Thyroid gland (tissue), 4 donors: ENCODE data around the gene RPRM. TPM values are rescaled to one million over a fixed set of nuclear protein-coding genes. Genes with fewer than 3 reads are reported as not detected.
"Not testable (repeated sequence)": the region's sequence is repeated elsewhere in the genome, so short reads cannot be mapped to it uniquely, and the experiment has no call there.

Source experiments
- DNase-seq, 2 donors: peaks; one replicate each; pipeline ENCODE4 v3.0.0-alpha.2; 2019
- H3K27ac ChIP-seq, 3 donors: fragments of 200-600 bp; sonication (generic); 1 replicate in 2 of 3; 2 replicates in 1 of 3; pipeline ENCODE4 v1.5.1; 2016 to 2019; ENCODE audit warnings: mild to moderate bottlenecking in 1 of 3, moderate library complexity in 1 of 3
- H3K27me3 ChIP-seq: fragments of 200-600 bp; sonication (generic); one replicate; pipeline ENCODE4 v1.5.1; 2019
- H3K36me3 ChIP-seq, 2 donors: fragments of 200-600 bp; sonication (generic); one replicate each; pipeline ENCODE4 v1.5.1; 2016 to 2019
- H3K4me1 ChIP-seq, 2 donors: fragments of 200-600 bp; sonication (generic); one replicate each; pipeline ENCODE4 v1.5.1; 2017 to 2019
- H3K4me3 ChIP-seq, 3 donors: fragments of 200-600 bp; sonication (generic); replicated peaks in 1 of 3; 1 replicate in 2 of 3; 2 replicates in 1 of 3; pipeline ENCODE4 v1.5.1; 2016; ENCODE audit warnings: mild to moderate bottlenecking in 1 of 3
- H3K9me3 ChIP-seq: fragments of 200-600 bp; sonication (generic); one replicate; pipeline ENCODE4 v1.5.1; 2017
- CTCF ChIP-seq, 6 experiments: fragments of 200-600 bp in 3 of 6; fragments of 450-650 bp in 3 of 6; sonication (generic) in 3 of 6; IDR thresholded peaks; one replicate each; pipeline ENCODE4 v1.5.1; 2016 to 2019; ENCODE audit warnings: antibody characterized with exemption in 6 of 6, mild to moderate bottlenecking in 2 of 6, inconsistent platforms in 1 of 6, moderate library complexity in 1 of 6
- POLR2A ChIP-seq, 2 donors: fragments of 450-650 bp; IDR thresholded peaks; one replicate each; pipeline ENCODE4 v1.6.1; 2017; ENCODE audit warnings: antibody characterized with exemption in 2 of 2, mild to moderate bottlenecking in 2 of 2, moderate library complexity in 1 of 2
- WGBS, 2 donors: methylation state at CpG; one replicate each; pipeline ENCODE4 v1.1.5; 2017; 5-methylcytosine and 5-hydroxymethylcytosine counted together
- intact Hi-C: fragments of 100-400 bp; cut with DNase I; formaldehyde crosslinking; loops from one replicate; pipeline ENCODE4 v1.15.1; 2023
- total RNA-seq, 4 donors: library from RNA; depleted of rRNA; stranded (reverse); fragments of >200 nt; gene quantifications; one replicate each; pipeline ENCODE4 v1.2.3, GENCODE V29; 2016

The RPRM gene
- total RNA-seq, 4 donors from 2014 or later: 1.0 to 2.4 (median 1.1) TPM; not detected in 1

GRCh38 chr2:153509133-153509532 lies 30.6 kb upstream of the RPRM start:
- intact Hi-C loops: no loop called here
- 85 to 89% methylated on average over 15 of the region's 15 CpGs for WGBS, 2 donors
- H3K9me3 ChIP-seq: no peaks in the 10 kb centered on the region
- no peaks in the 10 kb centered on the region for H3K36me3 ChIP-seq
- H3K27ac ChIP-seq: no peak overlapping the region
- TF ChIP-seq CTCF (IDR thresholded peaks at IDR 0.05) (no peak), POLR2A (IDR thresholded peaks at IDR 0.05) (no peak)
- no peak overlapping the region for H3K4me3 ChIP-seq
- no peaks in the 10 kb centered on the region for H3K27me3 ChIP-seq
- no peaks in the 10 kb centered on the region for H3K4me1 ChIP-seq
- DNase-seq: no peak

GRCh38 chr2:153506499-153506898 lies 27.9 kb upstream of the RPRM start:
- H3K9me3 ChIP-seq, H3K27ac ChIP-seq, intact Hi-C loops, H3K4me1 ChIP-seq, H3K4me3 ChIP-seq, H3K36me3 ChIP-seq, H3K27me3 ChIP-seq, DNase-seq: not testable (repeated sequence)

- H3K36me3 ChIP-seq: no peaks in the 10 kb centered on the region
- no peaks in the 10 kb centered on the region for H3K27me3 ChIP-seq
- no peaks in the 10 kb centered on the region for H3K9me3 ChIP-seq
- 81 to 83% methylated on average over 5 of the region's 5 CpGs for WGBS, 2 donors
- no peaks in the 10 kb centered on the region for H3K4me1 ChIP-seq
- no peak for TF ChIP-seq CTCF (IDR thresholded peaks at IDR 0.05)
- no peak for TF ChIP-seq POLR2A (IDR thresholded peaks at IDR 0.05)
- no peak for DNase-seq
- H3K27ac ChIP-seq: no peak overlapping the region
- intact Hi-C loops: no loop called here
- no peak overlapping the region for H3K4me3 ChIP-seq
These were observed 20.9 kb upstream of the RPRM start for GRCh38 chr2:153499439-153499838.

GRCh38 chr2:153497938-153498629 lies 19.5 kb upstream of the RPRM start:
- Histone ChIP-seq H3K9me3 (no peaks in the 10 kb centered on the region), H3K36me3 (no peaks in the 10 kb centered on the region), H3K4me3 (no peak overlapping the region), H3K4me1 (no peaks in the 10 kb centered on the region), H3K27ac (no peak overlapping the region), H3K27me3 (no peaks in the 10 kb centered on the region)
- WGBS, 2 donors: 89 to 93% methylated on average over 12 to 13 of the region's 14 CpGs
- TF ChIP-seq CTCF (IDR thresholded peaks at IDR 0.05) (no peak), POLR2A (IDR thresholded peaks at IDR 0.05) (no peak)
- no peak for DNase-seq
- intact Hi-C loops: no loop called here

- Histone ChIP-seq H3K36me3 (no peaks in the 10 kb centered on the region), H3K9me3 (no peaks in the 10 kb centered on the region), H3K27me3 (no peaks in the 10 kb centered on the region), H3K27ac (no peak overlapping the region), H3K4me1 (no peaks in the 10 kb centered on the region), H3K4me3 (no peak overlapping the region)
- 17 to 23% methylated on average over 1 of the region's 1 CpG for WGBS, 2 donors
- TF ChIP-seq POLR2A (IDR thresholded peaks at IDR 0.05) (no peak), CTCF (IDR thresholded peaks at IDR 0.05) (no peak)
- no peak for DNase-seq
- intact Hi-C loops: no loop called here
These were observed 17.2 kb upstream of the RPRM start for GRCh38 chr2:153495725-153496124.
